Measurements from ENCODE around the gene WBP1L.
A peak's percentile ranks its signal among the peaks of the same experiment; 100 is the strongest.

The WBP1L gene

DNA sequence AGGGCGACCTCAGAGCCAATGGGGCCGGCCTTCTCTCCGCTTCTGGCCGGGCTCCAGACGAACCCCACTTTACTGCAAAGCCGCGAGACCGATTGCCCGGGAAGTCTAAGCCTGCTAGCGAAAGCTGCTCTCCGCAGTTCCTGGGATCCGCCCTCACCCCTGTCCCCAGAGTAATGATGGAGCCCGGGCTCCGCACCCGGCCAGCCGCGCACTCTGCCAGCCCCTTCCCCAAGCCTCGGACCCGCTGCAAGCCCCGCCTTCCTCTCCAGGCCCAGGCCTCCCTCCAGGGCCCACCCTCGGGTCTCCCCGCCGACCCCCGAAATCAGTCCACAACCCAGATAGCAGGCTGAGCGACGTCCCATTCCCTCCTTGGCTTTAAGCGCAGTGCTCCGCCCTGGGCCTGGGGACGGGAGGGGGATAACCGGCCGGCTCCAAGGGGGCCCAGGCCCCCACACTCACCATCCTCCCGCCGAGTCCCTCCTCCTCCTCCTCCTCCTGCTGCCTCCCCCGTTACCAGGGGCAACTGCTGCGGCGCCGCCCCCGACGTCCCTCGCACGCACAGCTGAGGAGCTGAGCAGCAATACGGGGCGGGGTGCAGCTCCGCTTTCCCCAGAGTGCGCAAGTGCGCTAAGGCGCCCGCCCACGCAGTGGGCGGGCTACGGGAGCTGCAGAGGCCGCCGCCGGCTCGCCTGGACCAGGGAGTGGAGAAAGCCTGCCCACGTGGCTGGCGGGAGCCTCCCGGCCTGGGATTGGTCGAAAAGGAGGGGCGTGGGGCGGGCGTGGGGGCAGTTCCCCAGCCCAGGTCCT lies 29.7 kb upstream of the WBP1L start, which contains the start of gene ARL3 (continued):
- no peak for TF ChIP-seq ZNF132 (tag by site-specific recombination; IDR thresholded peaks at IDR 0.05; ENCODE audit: borderline replicate concordance)
- TF ChIP-seq ZNF776 (tag by site-specific recombination; IDR thresholded peaks at IDR 0.05; ENCODE audit: borderline replicate concordance) = no peak
- TF ChIP-seq, protein P1, sequence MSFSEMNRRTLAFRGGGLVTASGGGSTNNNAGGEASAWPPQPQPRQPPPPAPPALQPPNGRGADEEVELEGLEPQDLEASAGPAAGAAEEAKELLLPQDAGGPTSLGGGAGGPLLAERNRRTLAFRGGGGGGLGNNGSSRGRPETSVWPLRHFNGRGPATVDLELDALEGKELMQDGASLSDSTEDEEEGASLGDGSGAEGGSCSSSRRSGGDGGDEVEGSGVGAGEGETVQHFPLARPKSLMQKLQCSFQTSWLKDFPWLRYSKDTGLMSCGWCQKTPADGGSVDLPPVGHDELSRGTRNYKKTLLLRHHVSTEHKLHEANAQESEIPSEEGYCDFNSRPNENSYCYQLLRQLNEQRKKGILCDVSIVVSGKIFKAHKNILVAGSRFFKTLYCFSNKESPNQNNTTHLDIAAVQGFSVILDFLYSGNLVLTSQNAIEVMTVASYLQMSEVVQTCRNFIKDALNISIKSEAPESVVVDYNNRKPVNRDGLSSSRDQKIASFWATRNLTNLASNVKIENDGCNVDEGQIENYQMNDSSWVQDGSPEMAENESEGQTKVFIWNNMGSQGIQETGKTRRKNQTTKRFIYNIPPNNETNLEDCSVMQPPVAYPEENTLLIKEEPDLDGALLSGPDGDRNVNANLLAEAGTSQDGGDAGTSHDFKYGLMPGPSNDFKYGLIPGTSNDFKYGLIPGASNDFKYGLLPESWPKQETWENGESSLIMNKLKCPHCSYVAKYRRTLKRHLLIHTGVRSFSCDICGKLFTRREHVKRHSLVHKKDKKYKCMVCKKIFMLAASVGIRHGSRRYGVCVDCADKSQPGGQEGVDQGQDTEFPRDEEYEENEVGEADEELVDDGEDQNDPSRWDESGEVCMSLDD (tag by site-specific recombination; IDR thresholded peaks at IDR 0.05) = peak; percentile 98
- TF ChIP-seq ZBTB21 (tag by site-specific recombination; IDR thresholded peaks at IDR 0.05) = no peak
- no peak for TF ChIP-seq ZNF555 (tag by site-specific recombination; conservative IDR thresholded peaks at IDR 0.05)
- TF ChIP-seq, protein P2, sequence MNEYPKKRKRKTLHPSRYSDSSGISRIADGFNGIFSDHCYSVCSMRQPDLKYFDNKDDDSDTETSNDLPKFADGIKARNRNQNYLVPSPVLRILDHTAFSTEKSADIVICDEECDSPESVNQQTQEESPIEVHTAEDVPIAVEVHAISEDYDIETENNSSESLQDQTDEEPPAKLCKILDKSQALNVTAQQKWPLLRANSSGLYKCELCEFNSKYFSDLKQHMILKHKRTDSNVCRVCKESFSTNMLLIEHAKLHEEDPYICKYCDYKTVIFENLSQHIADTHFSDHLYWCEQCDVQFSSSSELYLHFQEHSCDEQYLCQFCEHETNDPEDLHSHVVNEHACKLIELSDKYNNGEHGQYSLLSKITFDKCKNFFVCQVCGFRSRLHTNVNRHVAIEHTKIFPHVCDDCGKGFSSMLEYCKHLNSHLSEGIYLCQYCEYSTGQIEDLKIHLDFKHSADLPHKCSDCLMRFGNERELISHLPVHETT (tag by site-specific recombination; IDR thresholded peaks at IDR 0.05) = peak; percentile 37; the same call in 1 of the 2 replicates
- peak; percentile 53; the same call in 1 of the 2 replicates for TF ChIP-seq YY1 (tag by site-specific recombination; IDR thresholded peaks at IDR 0.05)
- TF ChIP-seq GLIS2 (tag by site-specific recombination; IDR thresholded peaks at IDR 0.05) = peak; percentile 99
- TF ChIP-seq, protein P3, sequence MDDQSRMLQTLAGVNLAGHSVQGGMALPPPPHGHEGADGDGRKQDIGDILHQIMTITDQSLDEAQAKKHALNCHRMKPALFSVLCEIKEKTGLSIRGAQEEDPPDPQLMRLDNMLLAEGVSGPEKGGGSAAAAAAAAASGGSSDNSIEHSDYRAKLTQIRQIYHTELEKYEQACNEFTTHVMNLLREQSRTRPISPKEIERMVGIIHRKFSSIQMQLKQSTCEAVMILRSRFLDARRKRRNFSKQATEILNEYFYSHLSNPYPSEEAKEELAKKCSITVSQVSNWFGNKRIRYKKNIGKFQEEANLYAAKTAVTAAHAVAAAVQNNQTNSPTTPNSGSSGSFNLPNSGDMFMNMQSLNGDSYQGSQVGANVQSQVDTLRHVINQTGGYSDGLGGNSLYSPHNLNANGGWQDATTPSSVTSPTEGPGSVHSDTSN (CRISPR knock-in tag; IDR thresholded peaks at IDR 0.05) = peak; percentile 72; the same call in 1 of the 2 replicates
- no peak for TF ChIP-seq ZNF214 (tag by site-specific recombination; IDR thresholded peaks at IDR 0.05; ENCODE audit: borderline replicate concordance)
- no peak for TF ChIP-seq ZNF571 (tag by site-specific recombination; IDR thresholded peaks at IDR 0.05)
- TF ChIP-seq, protein P4, sequence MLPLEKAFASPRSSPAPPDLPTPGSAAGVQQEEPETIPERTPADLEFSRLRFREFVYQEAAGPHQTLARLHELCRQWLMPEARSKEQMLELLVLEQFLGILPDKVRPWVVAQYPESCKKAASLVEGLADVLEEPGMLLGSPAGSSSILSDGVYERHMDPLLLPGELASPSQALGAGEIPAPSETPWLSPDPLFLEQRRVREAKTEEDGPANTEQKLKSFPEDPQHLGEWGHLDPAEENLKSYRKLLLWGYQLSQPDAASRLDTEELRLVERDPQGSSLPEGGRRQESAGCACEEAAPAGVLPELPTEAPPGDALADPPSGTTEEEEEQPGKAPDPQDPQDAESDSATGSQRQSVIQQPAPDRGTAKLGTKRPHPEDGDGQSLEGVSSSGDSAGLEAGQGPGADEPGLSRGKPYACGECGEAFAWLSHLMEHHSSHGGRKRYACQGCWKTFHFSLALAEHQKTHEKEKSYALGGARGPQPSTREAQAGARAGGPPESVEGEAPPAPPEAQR (tag by site-specific recombination; IDR thresholded peaks at IDR 0.05) = 0 out of 2 replicates have a peak, but pooled peaks have one; percentile 18
- TF ChIP-seq ZNF157 (tag by site-specific recombination; IDR thresholded peaks at IDR 0.05) = no peak
- no peak for TF ChIP-seq ZNF473 (tag by site-specific recombination; IDR thresholded peaks at IDR 0.05)
- peak; percentile 79 for TF ChIP-seq ZNF335 (tag by site-specific recombination; conservative IDR thresholded peaks at IDR 0.05)
- TF ChIP-seq, protein P5, sequence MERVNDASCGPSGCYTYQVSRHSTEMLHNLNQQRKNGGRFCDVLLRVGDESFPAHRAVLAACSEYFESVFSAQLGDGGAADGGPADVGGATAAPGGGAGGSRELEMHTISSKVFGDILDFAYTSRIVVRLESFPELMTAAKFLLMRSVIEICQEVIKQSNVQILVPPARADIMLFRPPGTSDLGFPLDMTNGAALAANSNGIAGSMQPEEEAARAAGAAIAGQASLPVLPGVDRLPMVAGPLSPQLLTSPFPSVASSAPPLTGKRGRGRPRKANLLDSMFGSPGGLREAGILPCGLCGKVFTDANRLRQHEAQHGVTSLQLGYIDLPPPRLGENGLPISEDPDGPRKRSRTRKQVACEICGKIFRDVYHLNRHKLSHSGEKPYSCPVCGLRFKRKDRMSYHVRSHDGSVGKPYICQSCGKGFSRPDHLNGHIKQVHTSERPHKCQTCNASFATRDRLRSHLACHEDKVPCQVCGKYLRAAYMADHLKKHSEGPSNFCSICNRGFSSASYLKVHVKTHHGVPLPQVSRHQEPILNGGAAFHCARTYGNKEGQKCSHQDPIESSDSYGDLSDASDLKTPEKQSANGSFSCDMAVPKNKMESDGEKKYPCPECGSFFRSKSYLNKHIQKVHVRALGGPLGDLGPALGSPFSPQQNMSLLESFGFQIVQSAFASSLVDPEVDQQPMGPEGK (tag by site-specific recombination; IDR thresholded peaks at IDR 0.05) = peak; percentile 100
- no peak for TF ChIP-seq ZNF664 (tag by site-specific recombination; IDR thresholded peaks at IDR 0.05)
- TF ChIP-seq ZNF624 (tag by site-specific recombination; IDR thresholded peaks at IDR 0.05) = no peak
- no peak; the same call in 1 of the 2 replicates for TF ChIP-seq FEZF1 (tag by site-specific recombination; IDR thresholded peaks at IDR 0.05)
- TF ChIP-seq WT1 (tag by site-specific recombination; IDR thresholded peaks at IDR 0.05) = peak; percentile 77
- TF ChIP-seq ZNF155 (tag by site-specific recombination; IDR thresholded peaks at IDR 0.05) = no peak
- no peak for TF ChIP-seq ZNF221 (tag by site-specific recombination; IDR thresholded peaks at IDR 0.05; ENCODE audit: borderline replicate concordance)
- TF ChIP-seq, protein P6, sequence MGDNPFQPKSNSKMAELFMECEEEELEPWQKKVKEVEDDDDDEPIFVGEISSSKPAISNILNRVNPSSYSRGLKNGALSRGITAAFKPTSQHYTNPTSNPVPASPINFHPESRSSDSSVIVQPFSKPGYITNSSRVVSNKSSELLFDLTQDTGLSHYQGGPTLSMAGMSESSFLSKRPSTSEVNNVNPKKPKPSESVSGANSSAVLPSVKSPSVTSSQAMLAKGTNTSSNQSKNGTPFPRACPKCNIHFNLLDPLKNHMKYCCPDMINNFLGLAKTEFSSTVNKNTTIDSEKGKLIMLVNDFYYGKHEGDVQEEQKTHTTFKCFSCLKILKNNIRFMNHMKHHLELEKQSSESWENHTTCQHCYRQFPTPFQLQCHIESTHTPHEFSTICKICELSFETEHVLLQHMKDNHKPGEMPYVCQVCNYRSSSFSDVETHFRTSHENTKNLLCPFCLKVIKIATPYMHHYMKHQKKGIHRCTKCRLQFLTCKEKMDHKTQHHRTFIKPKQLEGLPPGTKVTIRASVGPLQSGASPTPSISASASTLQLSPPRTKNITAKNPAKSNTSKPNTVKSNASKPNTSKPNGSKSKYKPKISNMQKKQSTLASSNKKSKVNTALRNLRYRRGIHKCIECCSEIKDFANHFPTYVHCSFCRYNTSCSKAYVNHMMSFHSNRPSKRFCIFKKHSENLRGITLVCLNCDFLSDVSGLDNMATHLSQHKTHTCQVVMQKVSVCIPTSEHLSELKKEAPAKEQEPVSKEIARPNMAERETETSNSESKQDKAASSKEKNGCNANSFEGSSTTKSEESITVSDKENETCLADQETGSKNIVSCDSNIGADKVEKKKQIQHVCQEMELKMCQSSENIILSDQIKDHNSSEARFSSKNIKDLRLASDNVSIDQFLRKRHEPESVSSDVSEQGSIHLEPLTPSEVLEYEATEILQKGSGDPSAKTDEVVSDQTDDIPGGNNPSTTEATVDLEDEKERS (tag by site-specific recombination; IDR thresholded peaks at IDR 0.05) = no peak
- TF ChIP-seq, protein P7, sequence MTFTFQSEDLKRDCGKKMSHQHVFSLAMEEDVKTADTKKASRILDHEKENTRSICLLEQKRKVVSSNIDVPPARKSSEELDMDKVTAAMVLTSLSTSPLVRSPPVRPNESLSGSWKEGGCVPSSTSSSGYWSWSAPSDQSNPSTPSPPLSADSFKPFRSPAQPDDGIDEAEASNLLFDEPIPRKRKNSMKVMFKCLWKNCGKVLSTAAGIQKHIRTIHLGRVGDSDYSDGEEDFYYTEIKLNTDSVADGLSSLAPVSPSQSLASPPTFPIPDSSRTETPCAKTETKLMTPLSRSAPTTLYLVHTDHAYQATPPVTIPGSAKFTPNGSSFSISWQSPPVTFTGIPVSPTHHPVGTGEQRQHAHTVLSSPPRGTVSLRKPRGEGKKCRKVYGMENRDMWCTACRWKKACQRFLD (tag by site-specific recombination; IDR thresholded peaks at IDR 0.05) = peak; percentile 74; the same call in 1 of the 2 replicates
- no peak; the same call in 1 of the 2 replicates for TF ChIP-seq ZFP37 (tag by site-specific recombination; IDR thresholded peaks at IDR 0.05)
- TF ChIP-seq SCRT2 (tag by site-specific recombination; IDR thresholded peaks at IDR 0.05) = no peak
